ENCODE results near the gene TYRP1.

The TYRP1 gene

DNA sequence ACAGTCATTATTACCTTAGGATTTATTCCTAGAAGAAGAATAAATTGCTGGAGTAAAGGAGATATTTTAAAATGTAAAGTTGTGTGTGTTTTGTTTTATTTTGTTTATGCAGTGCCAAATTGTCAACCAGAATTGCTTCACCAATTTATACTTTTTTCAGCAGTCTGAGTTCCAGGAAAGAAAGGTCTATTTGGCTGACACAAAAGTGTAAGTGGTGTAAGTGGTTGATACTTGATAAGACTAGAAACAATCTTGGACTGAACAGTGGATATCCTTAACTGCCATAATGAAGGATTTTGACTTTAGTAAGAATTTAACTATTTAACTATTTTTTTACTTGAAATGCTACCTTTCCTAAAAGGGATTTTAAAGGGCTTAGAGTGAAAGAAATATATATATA, 37.7 kb downstream of the TYRP1 start:
- DNase-seq (ENCODE audit: low read depth, low spot score), result no peak

DNA sequence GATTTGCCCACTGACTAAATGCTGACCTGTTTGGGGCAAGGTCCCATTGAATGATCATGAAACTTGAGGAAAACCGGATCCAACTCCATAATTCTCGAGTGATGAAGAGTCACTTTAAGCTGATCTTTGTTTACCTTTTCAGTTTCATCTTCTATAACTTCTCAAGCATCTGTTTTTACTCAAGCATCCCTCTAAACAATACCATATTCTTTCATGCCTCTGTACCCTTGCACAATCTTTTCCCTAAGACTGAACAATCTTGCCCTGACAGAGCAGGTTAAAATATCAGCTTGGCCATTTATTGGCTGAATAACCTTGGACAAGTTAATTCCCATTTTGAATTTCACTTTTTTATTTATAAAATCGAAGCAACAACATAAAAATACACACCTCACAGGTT, 39.8 kb downstream of the TYRP1 start:
- DNase-seq (ENCODE audit: low read depth, low spot score), result no peak

DNA sequence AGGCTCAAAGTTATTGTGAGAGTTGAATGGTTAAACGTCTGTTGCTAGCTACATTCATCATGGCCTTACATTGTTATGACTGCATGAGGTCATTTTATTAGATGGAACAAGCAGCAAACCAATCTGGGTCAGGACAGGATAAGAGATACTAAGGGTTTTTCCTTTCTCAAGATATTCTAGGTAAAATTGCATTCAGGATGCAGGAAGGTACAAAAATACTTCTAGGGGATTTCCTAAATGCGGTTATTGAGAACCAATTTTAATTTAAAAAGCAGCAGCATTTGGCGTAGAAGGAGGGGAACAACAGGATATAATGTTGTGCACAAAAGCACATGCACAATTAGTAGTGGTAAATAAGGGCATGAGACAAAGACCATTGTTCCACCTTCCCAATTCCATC, 42.5 kb downstream of the TYRP1 start:
- no peak for DNase-seq (ENCODE audit: low read depth, low spot score)

DNA sequence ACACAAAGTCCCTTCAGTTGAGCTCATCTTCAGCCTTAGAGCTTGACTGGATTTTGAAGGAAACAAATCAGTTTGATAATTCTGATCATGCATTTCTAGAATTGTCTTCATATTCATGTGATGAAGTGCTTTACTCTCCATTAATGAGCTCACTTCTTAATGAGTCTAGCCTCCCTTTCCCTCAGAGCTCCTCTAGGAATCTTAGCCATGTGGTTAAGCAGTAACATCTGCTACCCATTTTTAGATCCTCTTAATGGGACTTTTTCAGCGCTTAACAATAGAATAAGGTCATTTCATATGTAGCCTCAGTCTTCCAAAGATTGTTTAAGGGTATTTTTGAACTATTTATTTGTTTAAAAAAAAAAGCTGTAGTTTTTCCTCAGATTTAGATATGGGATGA, 44.7 kb downstream of the TYRP1 start:
- DNase-seq (ENCODE audit: low read depth, low spot score), result no peak

DNA sequence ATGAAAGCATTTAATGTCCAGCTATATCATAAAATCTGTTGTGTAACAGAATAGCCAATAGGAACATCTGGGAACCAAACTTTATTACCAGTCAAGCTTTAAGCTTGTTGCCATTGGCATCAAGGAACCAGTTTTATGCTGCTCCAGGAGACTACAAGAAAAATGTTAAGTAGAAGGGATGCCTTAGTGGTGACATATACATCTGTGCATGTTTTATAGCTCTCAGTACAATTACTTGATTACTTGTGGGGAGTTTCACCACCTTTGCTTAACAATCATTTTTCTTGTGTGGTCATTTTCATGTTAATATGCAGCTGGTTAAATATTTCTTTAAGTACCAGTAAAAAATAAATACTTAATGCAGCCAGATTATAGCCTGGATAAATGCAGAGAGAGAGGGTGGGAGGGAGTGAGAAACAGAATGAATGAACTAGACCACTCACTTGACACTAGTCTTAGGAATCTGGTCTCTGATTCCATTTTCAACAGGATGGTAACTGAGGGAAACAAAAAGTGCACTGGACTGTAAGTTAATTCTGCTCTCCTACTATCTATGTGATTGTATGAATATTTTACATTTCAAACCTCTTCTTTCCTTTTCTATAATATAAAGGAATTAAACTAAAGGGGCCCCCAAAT, 45.9 kb downstream of the TYRP1 start:
- no peak for DNase-seq (ENCODE audit: low read depth, low spot score)

DNA sequence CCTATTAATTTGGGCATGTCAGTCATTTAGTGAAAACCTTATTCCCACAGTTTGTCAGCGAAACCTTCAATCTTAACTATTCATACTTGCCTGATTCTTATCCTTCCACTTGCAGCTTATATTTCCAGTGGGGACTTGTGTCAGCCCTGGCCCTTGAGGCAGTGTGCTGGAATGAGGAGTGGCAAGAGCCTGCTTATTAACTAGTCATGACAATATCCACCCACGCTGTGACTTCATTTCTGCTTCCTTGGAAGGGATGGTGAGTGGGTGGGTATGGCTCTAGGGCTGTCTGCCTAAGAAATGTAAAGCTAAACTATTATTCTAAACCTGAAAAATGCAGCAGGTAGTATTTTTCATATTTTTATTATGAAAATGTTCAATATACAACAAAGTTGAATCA, 47.7 kb downstream of the TYRP1 start:
- no peak for DNase-seq (ENCODE audit: low read depth, low spot score)

DNA sequence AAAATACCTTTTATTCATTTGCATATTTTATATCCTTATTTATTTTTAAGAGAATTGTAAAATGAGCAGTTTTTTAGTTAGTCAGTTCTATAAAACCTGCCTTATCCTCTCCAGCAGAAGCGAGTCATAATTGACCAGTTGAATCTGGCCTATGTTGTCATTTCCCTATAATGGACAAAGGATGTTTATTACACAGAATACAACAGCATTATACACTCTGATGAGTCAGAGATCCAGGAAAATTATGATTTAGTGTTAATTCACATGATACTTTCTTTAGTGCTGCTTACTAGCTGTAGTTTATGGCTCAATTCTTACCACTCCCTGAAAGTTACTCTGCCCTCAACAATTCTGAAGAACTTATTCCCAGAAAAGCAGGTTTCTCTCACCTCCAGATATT, 54.8 kb downstream of the TYRP1 start:
- no peak for DNase-seq (ENCODE audit: low read depth, low spot score)

DNA sequence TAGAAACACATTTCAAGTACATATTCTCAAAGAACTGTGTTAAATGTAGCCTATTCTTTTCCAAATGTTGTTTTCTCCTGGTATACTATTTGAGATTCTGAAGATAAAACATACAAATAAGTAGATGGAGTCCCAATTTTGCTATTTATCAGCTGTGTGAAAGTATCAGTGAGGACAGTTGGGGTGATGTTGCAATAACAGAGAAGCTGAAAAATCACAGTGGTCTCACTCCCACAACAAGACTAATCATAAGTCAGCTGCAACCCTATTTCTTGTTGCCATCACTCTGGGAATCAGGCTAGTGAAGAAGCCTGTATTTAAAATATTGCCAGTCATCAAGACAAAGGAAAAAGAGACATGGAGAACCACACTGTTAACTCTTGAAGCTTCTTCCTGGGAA, 55.8 kb downstream of the TYRP1 start:
- DNase-seq (ENCODE audit: low read depth, low spot score), result no peak

DNA sequence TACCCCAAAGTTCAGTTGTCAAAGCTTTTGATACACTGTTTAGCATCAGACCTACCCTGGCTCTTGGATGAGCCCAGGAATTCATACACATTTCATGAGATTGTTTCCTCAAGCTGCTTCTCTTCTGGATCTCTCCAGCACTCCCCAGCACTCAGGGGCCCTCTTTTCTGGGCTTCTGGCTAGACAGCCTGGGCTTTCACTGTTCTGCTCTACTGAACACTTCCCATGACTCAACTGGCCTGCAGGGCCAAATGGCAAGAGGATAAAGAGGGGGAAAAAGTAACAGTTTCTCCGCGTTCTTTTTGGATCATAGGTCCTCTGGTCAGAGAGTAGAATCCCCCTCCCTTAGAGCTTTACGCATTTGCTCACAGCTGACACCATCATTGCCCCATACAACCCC, 60.7 kb downstream of the TYRP1 start:
- no peak for DNase-seq (ENCODE audit: low read depth, low spot score)

DNA sequence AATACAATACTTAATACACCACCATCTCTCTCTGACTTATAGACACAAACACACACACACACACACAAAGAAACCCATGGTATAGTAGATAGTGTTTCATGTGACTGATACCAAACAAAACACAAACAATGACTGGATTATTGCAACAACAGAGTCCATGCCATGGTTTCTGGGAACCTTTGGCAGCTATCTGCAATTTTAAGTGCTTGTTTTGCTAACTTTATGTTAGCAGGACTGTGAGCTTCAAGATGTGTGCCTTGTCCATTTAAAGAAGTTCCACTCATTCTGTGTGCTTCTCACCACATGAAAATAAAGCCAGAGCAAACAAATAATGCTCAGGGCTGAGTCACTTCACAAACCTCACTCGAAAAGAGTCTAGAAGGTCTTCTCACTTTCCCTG, 66.6 kb downstream of the TYRP1 start:
- no peak for DNase-seq (ENCODE audit: low read depth, low spot score)
